NCI-H187 treated with DMSO at 0.1 percent for 48 hours (cell line): Measurements from ENCODE around the gene PRLR.
"Not testable (repeated sequence)": the region's sequence is repeated elsewhere in the genome, so short reads cannot be mapped to it uniquely, and the experiment has no call there.

ENCODE experiments used
- DNase-seq: peaks from one replicate; lab custom pipeline; 2025; lab: John Stamatoyannopoulos, UW

Gene PRLR

GRCh38 chr5:35127006-35127405 is 103.3 kb downstream of the PRLR start:
- DNase-seq: no peak

- no peak for DNase-seq
Measured at GRCh38 chr5:35125746-35126145, 104.5 kb downstream of the PRLR start.

GRCh38 chr5:35124932-35125331 is 105.4 kb downstream of the PRLR start:
- DNase-seq: no peak

GRCh38 chr5:35122819-35123218 is 107.5 kb downstream of the PRLR start:
- no peak for DNase-seq

- no peak for DNase-seq
Measured at GRCh38 chr5:35120715-35121114, 109.6 kb downstream of the PRLR start.

GRCh38 chr5:35117967-35118366 is 112.3 kb downstream of the PRLR start:
- no peak for DNase-seq

GRCh38 chr5:35115920-35116319 is 114.4 kb downstream of the PRLR start:
- no peak for DNase-seq

- no peak for DNase-seq
Measured at GRCh38 chr5:35114698-35115097, 115.6 kb downstream of the PRLR start.

- no peak for DNase-seq
Measured at GRCh38 chr5:35112300-35112699, 118.0 kb downstream of the PRLR start.

GRCh38 chr5:35104550-35104949 is 125.7 kb downstream of the PRLR start:
- not testable (repeated sequence) for DNase-seq

- DNase-seq: no peak
Measured at GRCh38 chr5:35103637-35104299, 126.5 kb downstream of the PRLR start.

- not testable (repeated sequence) for DNase-seq
Measured at GRCh38 chr5:35101720-35102119, 128.6 kb downstream of the PRLR start.

GRCh38 chr5:35101016-35101415 is 129.3 kb downstream of the PRLR start:
- no peak for DNase-seq

- no peak for DNase-seq
Measured at GRCh38 chr5:35098214-35098613, 132.1 kb downstream of the PRLR start.

- no peak for DNase-seq
Measured at GRCh38 chr5:35096932-35097331, 133.4 kb downstream of the PRLR start.

GRCh38 chr5:35096216-35096615 is 134.1 kb downstream of the PRLR start:
- no peak for DNase-seq

GRCh38 chr5:35095366-35095765 is 134.9 kb downstream of the PRLR start:
- no peak for DNase-seq

GRCh38 chr5:35094948-35095347 is 135.3 kb downstream of the PRLR start:
- no peak for DNase-seq

GRCh38 chr5:35092703-35093102 is 137.6 kb downstream of the PRLR start:
- no peak for DNase-seq

GRCh38 chr5:35091704-35092103 is 138.6 kb downstream of the PRLR start:
- no peak for DNase-seq

- no peak for DNase-seq
Measured at GRCh38 chr5:35089334-35090314, 140.7 kb downstream of the PRLR start.

- DNase-seq: no peak
Measured at GRCh38 chr5:35087991-35088390, 142.3 kb downstream of the PRLR start.

GRCh38 chr5:35083150-35083549 is 147.1 kb downstream of the PRLR start:
- no peak for DNase-seq
